ENCODE data around the gene REXO4.

DNA sequence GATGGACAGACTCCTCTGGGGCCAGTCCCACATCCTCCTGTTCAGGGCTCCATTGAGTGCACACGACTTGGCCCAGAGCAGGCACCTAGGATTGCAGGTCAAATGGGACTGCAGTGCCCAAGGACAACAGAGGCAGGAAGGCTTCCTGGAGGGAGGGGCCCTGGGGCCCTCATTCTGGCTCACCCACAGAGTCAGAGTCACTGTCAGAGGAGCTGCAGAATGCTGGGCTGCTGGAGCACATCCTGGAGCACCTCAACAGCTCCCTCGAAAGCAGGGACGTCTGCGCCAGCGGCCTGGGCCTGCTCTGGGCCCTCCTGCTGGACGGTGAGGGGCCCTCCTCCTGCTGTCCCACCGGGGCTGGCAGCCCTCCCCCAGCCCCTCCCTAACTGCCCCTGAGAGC lies 15.1 kb downstream of the REXO4 start:
- TF ChIP-seq GATA3 (IDR thresholded peaks at IDR 0.05; ENCODE audit: low read depth, low read length) (no peak), GATA2 (IDR thresholded peaks at IDR 0.05; ENCODE audit: low read depth, low read length) (no peak)

All from SH-SY5Y (cell line).